SK-N-SH (cell line): ENCODE data around the gene TRAF3IP1. TPM values are rescaled to one million over a fixed set of nuclear protein-coding genes. Genes with fewer than 3 reads are reported as not detected.
A peak's percentile ranks its signal among the peaks of the same experiment; 100 is the strongest.
"Not testable (repeated sequence)": the region's sequence is repeated elsewhere in the genome, so short reads cannot be mapped to it uniquely, and the experiment has no call there.

ENCODE experiments used
- CTCF ChIA-PET: fragments of 300-600, 350-600 bp; formaldehyde crosslinking; extraction: SDS; loops from one replicate; lab custom pipeline; 2021; lab: Yijun Ruan, JAX
- POLR2A ChIA-PET: fragments of 350-600 bp; sonication (Branson Sonifier 250); formaldehyde crosslinking; extraction: SDS; loops from one replicate; lab custom pipeline; 2020; ENCODE audit warnings: antibody characterized with exemption, inconsistent platforms; lab: Yijun Ruan, JAX
- DNase-seq: peaks from one replicate; pipeline ENCODE4 v3.0.0; 2012
- H2AFZ ChIP-seq: fragments of 200-600 bp; sonication (generic); 2 replicates; pipeline ENCODE4 v1.8.1; 2016; ENCODE audit warnings: antibody characterized with exemption, mild to moderate bottlenecking, low read depth
- H3F3A ChIP-seq: fragments of 200-600 bp; sonication (generic); replicated peaks from 2 replicates; pipeline ENCODE3; 2016; ENCODE audit warnings: antibody characterized with exemption, mild to moderate bottlenecking; ENCODE audit not compliant: insufficient read depth
- H3K27ac ChIP-seq, 2 experiments: fragments of 200-500 bp in 1 of 2; fragments of 200-600 bp in 1 of 2; sonication (Bioruptor generic) in 1 of 2; sonication (generic), shearing (Covaris generic) in 1 of 2; 2 replicates each; pipeline versions ENCODE4 v1.5.1 to v1.6.1; 2014 to 2016; ENCODE audit warnings: low read depth in 2 of 2, inconsistent platforms in 1 of 2, low read length in 1 of 2, mild to moderate bottlenecking in 1 of 2, mixed read lengths in 1 of 2
- H3K27me3 ChIP-seq: fragments of 200-600 bp; sonication (generic), shearing (Covaris generic); 2 replicates; pipeline ENCODE4 v1.6.1; 2016; ENCODE audit warnings: mixed run types; ENCODE audit not compliant: insufficient read depth
- H3K36me3 ChIP-seq, 2 experiments: fragments of 200-500 bp in 1 of 2; fragments of 200-600 bp in 1 of 2; sonication (Bioruptor generic) in 1 of 2; sonication (generic) in 1 of 2; replicated peaks in 1 of 2; 2 replicates each; pipeline versions ENCODE3 to v1.5.1; 2014 to 2016; ENCODE audit warnings: low read length in 1 of 2, mild to moderate bottlenecking in 1 of 2; ENCODE audit not compliant: insufficient read depth in 2 of 2, control insufficient read depth in 1 of 2
- H3K4me1 ChIP-seq, 2 experiments: fragments of 200-500 bp in 1 of 2; fragments of 200-600 bp in 1 of 2; sonication (Bioruptor generic) in 1 of 2; sonication (generic), shearing (Covaris generic) in 1 of 2; 2 replicates each; pipeline versions ENCODE4 v1.5.1 to v1.6.1; 2014 to 2016; ENCODE audit warnings: low read depth in 1 of 2, low read length in 1 of 2, mixed run types in 1 of 2; ENCODE audit not compliant: insufficient read depth in 2 of 2, control insufficient read depth in 1 of 2
- H3K4me2 ChIP-seq: fragments of 200-600 bp; sonication (generic), shearing (Covaris generic); 2 replicates; pipeline ENCODE4 v1.6.1; 2017; ENCODE audit warnings: mixed run types
- H3K4me3 ChIP-seq, 2 experiments: fragments of 200-500 bp in 1 of 2; fragments of 200-600 bp in 1 of 2; sonication (Bioruptor generic) in 1 of 2; sonication (generic), shearing (Covaris generic) in 1 of 2; 2 replicates each; pipeline versions ENCODE4 v1.5.1 to v1.8.1; 2014 to 2016; ENCODE audit warnings: low read depth in 2 of 2, inconsistent platforms in 1 of 2, low read length in 1 of 2, mild to moderate bottlenecking in 1 of 2, mixed read lengths in 1 of 2, moderate library complexity in 1 of 2
- H3K79me2 ChIP-seq: fragments of 200-600 bp; sonication (generic); 2 replicates; pipeline ENCODE4 v1.8.1; 2017; ENCODE audit warnings: mild to moderate bottlenecking; ENCODE audit not compliant: insufficient read depth
- H3K9ac ChIP-seq: fragments of 200-600 bp; sonication (generic); 2 replicates; pipeline ENCODE4 v1.6.1; 2017; ENCODE audit warnings: mixed run types
- H3K9me2 ChIP-seq: fragments of 200-600 bp; sonication (generic); 2 replicates; pipeline ENCODE4 v1.6.1; 2017; ENCODE audit warnings: mixed run types
- H3K9me3 ChIP-seq: fragments of 200-600 bp; sonication (generic); 2 replicates; pipeline ENCODE4 v1.6.1; 2017; ENCODE audit warnings: mixed run types, mild to moderate bottlenecking, moderate library complexity
- H4K20me1 ChIP-seq: fragments of 200-600 bp; sonication (generic); 2 replicates; pipeline ENCODE4 v1.6.1; 2017; ENCODE audit warnings: mild to moderate bottlenecking, mixed run types; ENCODE audit not compliant: insufficient read depth
- CHD2 ChIP-seq: fragments of 150-350 bp; IDR thresholded peaks from 2 replicates; pipeline ENCODE4 v1.6.1; 2018; ENCODE audit warnings: low read length; ENCODE audit not compliant: partially characterized antibody
- EZH2phosphoT487 ChIP-seq: fragments of 200-600 bp; sonication (generic); IDR thresholded peaks from 2 replicates; pipeline ENCODE4 v1.6.1; 2017; ENCODE audit warnings: low read depth, mixed run types, mild to moderate bottlenecking, antibody characterized with exemption, moderate library complexity, borderline replicate concordance
- FOSL2 ChIP-seq: IDR thresholded peaks from 2 replicates; pipeline ENCODE4 v1.4.0; 2012; ENCODE audit warnings: low read depth, mild to moderate bottlenecking, moderate library complexity, borderline replicate concordance
- GABPA ChIP-seq: IDR thresholded peaks from 2 replicates; pipeline ENCODE4 v1.4.0; 2012; ENCODE audit warnings: low read depth, mild to moderate bottlenecking
- MEF2A ChIP-seq: IDR thresholded peaks from 2 replicates; pipeline ENCODE4 v1.4.0; 2012; ENCODE audit warnings: low read depth, borderline replicate concordance
- NFIC ChIP-seq: IDR thresholded peaks from 2 replicates; pipeline ENCODE4 v1.4.0; 2012; ENCODE audit warnings: borderline replicate concordance
- NRF1 ChIP-seq: IDR thresholded peaks from 2 replicates; pipeline ENCODE4 v1.6.1; 2012; ENCODE audit warnings: low read depth, mild to moderate bottlenecking, low read length
- RAD21 ChIP-seq: IDR thresholded peaks from 2 replicates; pipeline ENCODE4 v1.6.1; 2012; ENCODE audit warnings: mild to moderate bottlenecking, low read length
- SIN3A ChIP-seq: IDR thresholded peaks from 2 replicates; pipeline ENCODE4 v1.6.1; 2012; ENCODE audit warnings: low read depth, mild to moderate bottlenecking, low read length, moderate library complexity, borderline replicate concordance
- WGBS: methylation state at CpG from one replicate; pipeline ENCODE4 v1.1.6; 2017; ENCODE audit warnings: low lambda C conversion rate; 5-methylcytosine and 5-hydroxymethylcytosine counted together
- polyA plus RNA-seq, 3 experiments: library from polyadenylated mRNA; depleted of rRNA; stranded (reverse); fragments of >200 nt; gene quantifications; 2 replicates each; pipeline ENCODE4 v1.2.3, GENCODE V29; 2012
- TF ChIP-seq, protein P1 (sequence below): IDR thresholded peaks from 2 replicates; pipeline ENCODE4; 2012
- TF ChIP-seq, protein P2 (sequence below): IDR thresholded peaks from 2 replicates; pipeline ENCODE4 v1.6.1; 2012; ENCODE audit warnings: mild to moderate bottlenecking, low read depth, low read length, moderate library complexity
- TF ChIP-seq, protein P3 (sequence below): IDR thresholded peaks from 2 replicates; pipeline ENCODE4 v1.4.0; 2012; ENCODE audit warnings: low read depth, borderline replicate concordance

The TRAF3IP1 gene
- polyA plus RNA-seq, 1 of the 3 experiments (the other 2 are of a cell fraction) = 15.0 TPM

DNA sequence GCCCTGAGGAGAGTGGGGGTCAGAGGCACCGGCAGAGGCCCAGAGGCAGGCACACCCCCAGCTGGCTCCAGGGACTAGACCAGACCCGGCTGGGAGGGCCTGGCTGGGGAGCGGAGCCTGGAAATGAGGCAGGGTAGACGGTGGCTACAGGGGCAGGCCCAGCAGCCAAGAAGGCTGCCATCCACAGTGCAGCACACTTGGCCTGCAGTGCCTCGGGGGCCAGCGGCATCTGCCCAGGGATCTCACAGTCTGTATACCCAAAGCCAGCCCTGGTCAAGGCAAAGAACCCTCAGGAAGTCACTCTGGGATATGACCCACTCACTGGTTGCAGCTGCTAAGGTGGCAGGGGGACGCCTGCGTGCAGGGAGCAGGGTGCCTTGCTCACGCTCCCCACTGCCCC is 49.7 kb upstream of the TRAF3IP1 start:
- Histone ChIP-seq H3K79me2 (no peaks in the 10 kb centered on the region), H2AFZ (no peak overlapping the region), H3K27me3 (no peaks in the 10 kb centered on the region), H3K4me2 (no peak overlapping the region), H3K36me3 (peaks cover 3 to 4% of the 10 kb centered on the region in 2 experiments), H3K9me3 (no peaks in the 10 kb centered on the region), H3K9me2 (no peaks in the 10 kb centered on the region), H4K20me1 (no peaks in the 10 kb centered on the region), H3K4me1 (peaks cover 0 to 3% of the 10 kb centered on the region in 2 experiments; a peak in 1 of 4 replicates), H3F3A (no peaks in the 10 kb centered on the region), H3K4me3 (no peak overlapping the region)
- peak; percentile 46 for DNase-seq
- POLR2A ChIA-PET = interaction anchor here (0.6 kb wide), 1 partner anchor 565 kb away, joined by 11 read pairs; no protein-coding TSS in a partner anchor
- 82% methylated on average over 4 of the region's 9 CpGs for WGBS
- no peak for TF ChIP-seq EZH2phosphoT487
- no peak for TF ChIP-seq SIN3A
- TF ChIP-seq, protein P1, sequence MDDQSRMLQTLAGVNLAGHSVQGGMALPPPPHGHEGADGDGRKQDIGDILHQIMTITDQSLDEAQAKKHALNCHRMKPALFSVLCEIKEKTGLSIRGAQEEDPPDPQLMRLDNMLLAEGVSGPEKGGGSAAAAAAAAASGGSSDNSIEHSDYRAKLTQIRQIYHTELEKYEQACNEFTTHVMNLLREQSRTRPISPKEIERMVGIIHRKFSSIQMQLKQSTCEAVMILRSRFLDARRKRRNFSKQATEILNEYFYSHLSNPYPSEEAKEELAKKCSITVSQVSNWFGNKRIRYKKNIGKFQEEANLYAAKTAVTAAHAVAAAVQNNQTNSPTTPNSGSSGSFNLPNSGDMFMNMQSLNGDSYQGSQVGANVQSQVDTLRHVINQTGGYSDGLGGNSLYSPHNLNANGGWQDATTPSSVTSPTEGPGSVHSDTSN = no peak
- no peak for TF ChIP-seq NRF1
- TF ChIP-seq, protein P2, sequence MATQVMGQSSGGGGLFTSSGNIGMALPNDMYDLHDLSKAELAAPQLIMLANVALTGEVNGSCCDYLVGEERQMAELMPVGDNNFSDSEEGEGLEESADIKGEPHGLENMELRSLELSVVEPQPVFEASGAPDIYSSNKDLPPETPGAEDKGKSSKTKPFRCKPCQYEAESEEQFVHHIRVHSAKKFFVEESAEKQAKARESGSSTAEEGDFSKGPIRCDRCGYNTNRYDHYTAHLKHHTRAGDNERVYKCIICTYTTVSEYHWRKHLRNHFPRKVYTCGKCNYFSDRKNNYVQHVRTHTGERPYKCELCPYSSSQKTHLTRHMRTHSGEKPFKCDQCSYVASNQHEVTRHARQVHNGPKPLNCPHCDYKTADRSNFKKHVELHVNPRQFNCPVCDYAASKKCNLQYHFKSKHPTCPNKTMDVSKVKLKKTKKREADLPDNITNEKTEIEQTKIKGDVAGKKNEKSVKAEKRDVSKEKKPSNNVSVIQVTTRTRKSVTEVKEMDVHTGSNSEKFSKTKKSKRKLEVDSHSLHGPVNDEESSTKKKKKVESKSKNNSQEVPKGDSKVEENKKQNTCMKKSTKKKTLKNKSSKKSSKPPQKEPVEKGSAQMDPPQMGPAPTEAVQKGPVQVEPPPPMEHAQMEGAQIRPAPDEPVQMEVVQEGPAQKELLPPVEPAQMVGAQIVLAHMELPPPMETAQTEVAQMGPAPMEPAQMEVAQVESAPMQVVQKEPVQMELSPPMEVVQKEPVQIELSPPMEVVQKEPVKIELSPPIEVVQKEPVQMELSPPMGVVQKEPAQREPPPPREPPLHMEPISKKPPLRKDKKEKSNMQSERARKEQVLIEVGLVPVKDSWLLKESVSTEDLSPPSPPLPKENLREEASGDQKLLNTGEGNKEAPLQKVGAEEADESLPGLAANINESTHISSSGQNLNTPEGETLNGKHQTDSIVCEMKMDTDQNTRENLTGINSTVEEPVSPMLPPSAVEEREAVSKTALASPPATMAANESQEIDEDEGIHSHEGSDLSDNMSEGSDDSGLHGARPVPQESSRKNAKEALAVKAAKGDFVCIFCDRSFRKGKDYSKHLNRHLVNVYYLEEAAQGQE = no peak
- no peak for TF ChIP-seq NFIC
- no peak for TF ChIP-seq RAD21
- TF ChIP-seq FOSL2 = no peak
- TF ChIP-seq GABPA = no peak
- TF ChIP-seq, protein P3, sequence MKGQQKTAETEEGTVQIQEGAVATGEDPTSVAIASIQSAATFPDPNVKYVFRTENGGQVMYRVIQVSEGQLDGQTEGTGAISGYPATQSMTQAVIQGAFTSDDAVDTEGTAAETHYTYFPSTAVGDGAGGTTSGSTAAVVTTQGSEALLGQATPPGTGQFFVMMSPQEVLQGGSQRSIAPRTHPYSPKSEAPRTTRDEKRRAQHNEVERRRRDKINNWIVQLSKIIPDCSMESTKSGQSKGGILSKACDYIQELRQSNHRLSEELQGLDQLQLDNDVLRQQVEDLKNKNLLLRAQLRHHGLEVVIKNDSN = no peak
- TF ChIP-seq, all 33 proteins: peak for 0
- H3K27ac ChIP-seq = no peak overlapping the region
- H3K9ac ChIP-seq = no peak overlapping the region
- CTCF ChIA-PET = interaction anchor here (1.0 to 3.3 kb wide), 3 partner anchors 14 to 758 kb away, joined by 3 to 17 read pairs (median 3); partner anchors contain the start of gene PER2

DNA sequence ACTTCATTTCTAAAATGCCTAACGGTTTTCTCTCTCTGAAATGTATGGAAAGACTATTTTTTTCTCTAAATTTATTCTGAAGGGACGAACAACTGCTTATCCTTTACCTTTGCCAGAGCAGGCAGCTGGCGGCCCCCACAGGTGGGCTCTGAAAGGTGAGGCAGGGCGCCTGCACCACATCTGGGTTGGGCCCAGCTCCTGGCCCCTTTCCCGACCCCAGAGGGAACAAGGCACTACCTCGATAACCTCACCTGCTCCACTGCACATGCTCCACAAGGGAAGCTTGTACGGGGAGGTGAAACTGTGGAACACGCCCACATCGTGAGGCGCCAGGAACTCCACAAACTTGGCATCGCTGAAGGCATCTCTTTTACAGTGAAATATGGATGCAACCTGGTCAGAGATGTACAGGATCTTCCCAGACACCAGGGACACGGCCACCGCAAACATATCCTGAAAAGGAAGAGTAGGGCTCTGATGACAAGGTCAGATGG is 49.2 kb upstream of the TRAF3IP1 start:
- DNase-seq = no peak
- Histone ChIP-seq H3K4me3 (no peak overlapping the region), H3K36me3 (peaks cover 3% of the 10 kb centered on the region in 2 experiments), H3K27me3 (no peaks in the 10 kb centered on the region), H3K9me2 (no peaks in the 10 kb centered on the region), H3K9ac (no peak overlapping the region), H3K79me2 (no peaks in the 10 kb centered on the region), H2AFZ (no peak overlapping the region), H3K9me3 (no peaks in the 10 kb centered on the region), H3F3A (no peaks in the 10 kb centered on the region), H3K4me1 (peaks cover 0 to 3% of the 10 kb centered on the region in 2 experiments; a peak in 1 of 4 replicates), H4K20me1 (no peaks in the 10 kb centered on the region), H3K4me2 (no peak overlapping the region), H3K27ac (no peak overlapping the region)
- 83% methylated on average over 13 of the region's 13 CpGs for WGBS
- POLR2A ChIA-PET = no interaction called here
- CTCF ChIA-PET = interaction anchor here (1.0 to 3.3 kb wide), 3 partner anchors 14 to 758 kb away, joined by 3 to 17 read pairs (median 3); partner anchors contain the start of gene PER2
- no peak for TF ChIP-seq MEF2A
- TF ChIP-seq CHD2 = no peak

DNA sequence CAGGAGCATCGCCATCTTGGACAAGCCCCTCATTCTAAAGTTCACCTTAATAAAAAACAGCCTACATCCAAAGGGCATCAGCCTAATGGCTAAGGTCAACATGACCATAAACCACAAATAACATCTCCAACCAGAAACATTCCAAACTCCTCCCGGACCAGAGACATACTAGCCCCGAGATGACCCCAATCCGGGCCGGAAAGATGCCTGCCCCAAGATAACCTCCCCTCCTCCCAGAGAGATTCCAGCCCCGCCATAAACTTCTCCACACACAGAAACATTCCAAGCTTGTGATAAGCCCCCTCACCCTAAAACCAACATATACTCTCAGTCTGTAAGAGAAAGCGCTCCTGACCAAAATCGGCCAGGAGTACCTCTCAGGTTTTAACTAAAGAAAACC is 48.6 kb upstream of the TRAF3IP1 start:
- CTCF ChIA-PET = interaction anchor here (0.6 to 6.6 kb wide), 5 partner anchors 8 to 286 kb away, joined by 3 to 72 read pairs (median 3); partner anchors contain the start of gene PER2
- 90% methylated on average over 7 of the region's 8 CpGs for WGBS
- H4K20me1 ChIP-seq, H3K9ac ChIP-seq, H3K79me2 ChIP-seq, H3K27ac ChIP-seq, POLR2A ChIA-PET, H3K4me1 ChIP-seq, H3K27me3 ChIP-seq, H3K36me3 ChIP-seq, H3K9me2 ChIP-seq, H3F3A ChIP-seq, DNase-seq, H3K4me2 ChIP-seq, H2AFZ ChIP-seq, H3K9me3 ChIP-seq, H3K4me3 ChIP-seq: not testable (repeated sequence)
